ENCODE measurements around the gene DAG1.

The DAG1 gene

DNA sequence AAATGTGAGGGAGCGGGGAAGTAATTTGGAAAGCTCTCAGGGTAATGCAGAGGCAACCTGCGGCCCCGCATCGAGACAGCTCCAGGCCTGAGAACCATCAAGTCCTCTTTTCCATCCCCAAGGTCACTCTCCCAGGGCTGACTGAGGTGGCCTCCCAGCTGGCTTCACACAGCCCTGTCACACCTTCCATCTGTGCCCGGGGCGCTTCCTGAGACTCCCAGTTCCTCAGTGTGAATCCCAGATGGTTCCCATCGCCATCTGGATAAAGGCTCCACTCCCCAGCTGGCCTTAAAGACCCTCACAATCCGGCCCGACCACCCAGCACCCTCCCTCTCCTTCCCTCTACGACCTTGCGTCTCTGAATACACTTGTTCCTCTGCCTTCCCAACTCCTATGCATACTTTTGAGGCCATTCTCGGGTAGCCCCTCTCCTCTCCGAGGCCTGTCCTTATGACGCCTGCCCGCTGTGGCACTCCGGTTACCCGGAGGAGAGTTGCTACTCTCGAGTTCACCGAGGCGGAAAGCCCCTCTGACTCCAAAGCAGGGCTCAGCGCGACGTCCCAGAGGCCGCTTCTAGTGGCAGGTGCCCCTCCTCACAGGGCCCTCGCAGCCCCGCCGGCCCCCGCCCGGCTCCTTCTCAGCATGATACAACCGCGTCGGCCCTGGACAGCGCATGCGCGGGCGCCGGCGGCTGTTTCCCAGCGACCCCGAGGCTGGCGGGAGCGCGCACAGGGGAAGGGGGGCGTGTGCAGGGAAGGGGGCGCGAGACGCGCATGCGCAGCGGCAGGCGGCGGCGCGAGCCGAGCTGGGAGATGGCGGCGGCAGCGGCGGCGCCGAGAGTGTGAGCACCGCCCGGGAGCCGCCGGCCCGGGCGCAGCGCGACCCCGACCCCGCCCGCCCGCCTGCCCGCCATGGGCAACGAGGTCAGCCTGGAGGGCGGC, 83.9 kb downstream of the DAG1 start, which contains the start of gene BSN:
Gene BSN (plus strand): TSS at position 786 of the 941 bp plus-strand sequence. CDS start 126 bp downstream, at position 912.
- DNase-seq (ENCODE audit: insufficient read length, low spot score), result peak; percentile 95
- FAIRE-seq, result no peak
- TF ChIP-seq, protein P1, sequence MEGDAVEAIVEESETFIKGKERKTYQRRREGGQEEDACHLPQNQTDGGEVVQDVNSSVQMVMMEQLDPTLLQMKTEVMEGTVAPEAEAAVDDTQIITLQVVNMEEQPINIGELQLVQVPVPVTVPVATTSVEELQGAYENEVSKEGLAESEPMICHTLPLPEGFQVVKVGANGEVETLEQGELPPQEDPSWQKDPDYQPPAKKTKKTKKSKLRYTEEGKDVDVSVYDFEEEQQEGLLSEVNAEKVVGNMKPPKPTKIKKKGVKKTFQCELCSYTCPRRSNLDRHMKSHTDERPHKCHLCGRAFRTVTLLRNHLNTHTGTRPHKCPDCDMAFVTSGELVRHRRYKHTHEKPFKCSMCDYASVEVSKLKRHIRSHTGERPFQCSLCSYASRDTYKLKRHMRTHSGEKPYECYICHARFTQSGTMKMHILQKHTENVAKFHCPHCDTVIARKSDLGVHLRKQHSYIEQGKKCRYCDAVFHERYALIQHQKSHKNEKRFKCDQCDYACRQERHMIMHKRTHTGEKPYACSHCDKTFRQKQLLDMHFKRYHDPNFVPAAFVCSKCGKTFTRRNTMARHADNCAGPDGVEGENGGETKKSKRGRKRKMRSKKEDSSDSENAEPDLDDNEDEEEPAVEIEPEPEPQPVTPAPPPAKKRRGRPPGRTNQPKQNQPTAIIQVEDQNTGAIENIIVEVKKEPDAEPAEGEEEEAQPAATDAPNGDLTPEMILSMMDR (IDR thresholded peaks at IDR 0.05; ENCODE audit: insufficient read depth, missing control alignments), result no peak

DNA sequence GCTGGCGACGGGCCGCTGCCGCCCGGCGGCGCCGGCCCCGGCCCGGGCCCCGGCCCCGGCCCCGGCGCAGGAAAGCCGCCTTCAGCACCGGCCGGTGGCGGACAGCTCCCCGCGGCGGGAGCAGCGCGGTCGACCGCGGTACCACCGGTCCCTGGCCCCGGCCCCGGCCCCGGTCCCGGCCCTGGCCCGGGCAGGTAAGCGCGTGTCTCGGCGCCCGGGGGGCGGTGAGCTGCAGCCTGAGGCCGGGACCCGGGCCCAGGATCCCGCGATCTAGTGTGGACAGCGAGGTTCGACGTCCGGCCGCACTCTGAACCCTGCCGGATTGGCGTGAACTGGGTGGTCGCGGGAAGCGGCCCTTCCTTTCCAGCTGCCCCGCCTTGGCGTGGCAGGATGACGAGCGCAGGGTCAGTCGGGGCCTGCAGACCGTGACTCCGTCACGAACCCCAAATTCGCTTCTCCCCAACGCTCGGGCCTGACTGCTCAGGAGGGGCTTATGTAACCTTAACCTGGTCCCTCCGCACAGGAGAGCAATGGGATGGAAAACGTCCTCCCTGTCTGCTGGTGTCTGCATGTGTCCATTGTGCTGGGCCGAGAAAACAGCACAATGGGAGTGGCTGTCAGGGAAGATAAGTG, 84.7 kb downstream of the DAG1 start:
- TF ChIP-seq, protein P1 (IDR thresholded peaks at IDR 0.05; ENCODE audit: insufficient read depth, missing control alignments), result no peak
- DNase-seq (ENCODE audit: insufficient read length, low spot score) (no peak), FAIRE-seq (no peak)

DNA sequence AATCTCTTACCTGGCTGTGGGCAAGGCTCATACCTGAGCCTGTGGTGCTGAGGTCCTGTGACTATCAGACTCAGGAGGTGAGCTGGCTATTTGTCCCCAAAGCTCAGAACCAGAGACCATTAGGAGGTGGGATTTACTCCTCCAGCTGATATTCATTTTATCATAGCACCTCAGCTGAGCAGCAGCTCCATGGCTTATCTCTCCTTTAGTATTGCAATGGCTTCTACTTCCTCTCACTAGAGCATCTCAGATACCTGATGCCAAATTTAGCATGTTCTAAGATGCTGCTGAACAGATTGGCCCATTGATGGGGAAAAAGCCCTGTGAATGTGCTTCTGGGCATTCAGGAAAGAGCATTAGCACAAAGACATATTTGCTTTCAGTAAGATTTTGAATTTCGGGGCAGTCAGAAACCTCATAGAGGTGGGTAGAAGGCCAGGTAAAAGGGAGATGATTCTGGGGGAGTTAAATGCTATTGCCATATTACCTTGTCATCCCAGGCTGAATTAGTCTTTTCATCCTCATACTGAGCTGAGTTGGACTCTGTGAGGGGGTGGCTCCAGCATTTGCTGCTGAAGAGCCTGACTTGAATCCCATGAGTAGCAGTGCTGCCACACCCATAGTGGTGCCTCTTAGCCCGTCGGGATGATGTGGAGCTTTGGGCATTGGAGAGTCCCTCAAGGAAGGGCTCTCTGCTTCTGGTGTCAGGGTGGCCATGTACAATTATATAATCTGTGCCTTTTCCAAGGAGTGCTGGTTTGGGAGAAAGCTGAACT, 86.6 kb downstream of the DAG1 start:
- TF ChIP-seq, protein P1 (IDR thresholded peaks at IDR 0.05; ENCODE audit: insufficient read depth, missing control alignments), result no peak
- FAIRE-seq (no peak), DNase-seq (ENCODE audit: insufficient read length, low spot score) (no peak)

DNA sequence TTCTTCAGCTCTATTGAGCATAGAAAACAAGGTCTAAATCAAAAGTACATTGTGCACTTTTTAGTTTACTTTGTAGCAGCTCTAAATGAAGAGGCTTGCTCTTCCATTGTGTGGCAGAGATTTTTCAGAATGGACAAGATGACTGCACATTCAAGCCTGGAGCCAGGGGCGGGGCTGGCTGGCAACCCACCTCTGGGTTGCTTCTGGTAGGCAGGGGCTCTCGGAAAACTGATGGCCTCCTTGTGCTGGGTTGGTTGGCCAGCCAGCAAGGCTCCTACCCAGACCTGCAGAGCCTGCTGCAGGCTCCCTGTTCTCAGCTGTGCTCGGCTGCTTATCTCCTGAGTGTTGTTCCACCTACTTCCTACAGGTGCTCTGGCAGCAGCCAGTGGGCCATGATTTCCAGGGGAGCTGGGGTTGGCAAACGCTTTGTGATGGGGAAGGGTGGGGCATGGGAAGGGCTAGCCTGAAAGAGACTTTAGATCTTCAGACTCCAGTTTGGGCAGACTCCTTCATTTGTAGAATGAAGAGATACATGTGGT, 93.0 kb downstream of the DAG1 start:
- DNase-seq (ENCODE audit: insufficient read length, low spot score) (no peak), FAIRE-seq (no peak)
- TF ChIP-seq, protein P1 (IDR thresholded peaks at IDR 0.05; ENCODE audit: insufficient read depth, missing control alignments), result no peak

DNA sequence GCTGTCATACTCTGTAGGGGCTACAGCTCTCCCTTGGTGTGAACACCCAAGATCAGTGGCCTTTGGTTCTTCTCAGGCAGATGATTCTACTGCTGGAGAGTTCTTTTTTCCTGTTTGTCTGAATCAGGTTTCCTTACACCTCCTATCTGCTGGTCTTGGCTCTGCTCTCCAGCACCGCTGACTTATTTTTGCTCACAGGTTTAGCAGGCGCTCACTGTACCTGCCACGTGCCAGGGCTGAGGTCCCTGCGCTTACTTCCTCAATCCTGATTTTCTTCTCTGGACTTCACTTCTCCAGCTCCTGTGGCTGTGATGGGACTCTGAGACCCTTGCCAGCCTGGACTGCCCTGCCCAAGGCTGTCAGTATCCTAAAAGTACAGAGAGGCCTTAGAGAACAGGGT, 93.7 kb downstream of the DAG1 start:
- DNase-seq (ENCODE audit: insufficient read length, low spot score) (no peak), FAIRE-seq (no peak)
- TF ChIP-seq, protein P1 (IDR thresholded peaks at IDR 0.05; ENCODE audit: insufficient read depth, missing control alignments), result no peak

DNA sequence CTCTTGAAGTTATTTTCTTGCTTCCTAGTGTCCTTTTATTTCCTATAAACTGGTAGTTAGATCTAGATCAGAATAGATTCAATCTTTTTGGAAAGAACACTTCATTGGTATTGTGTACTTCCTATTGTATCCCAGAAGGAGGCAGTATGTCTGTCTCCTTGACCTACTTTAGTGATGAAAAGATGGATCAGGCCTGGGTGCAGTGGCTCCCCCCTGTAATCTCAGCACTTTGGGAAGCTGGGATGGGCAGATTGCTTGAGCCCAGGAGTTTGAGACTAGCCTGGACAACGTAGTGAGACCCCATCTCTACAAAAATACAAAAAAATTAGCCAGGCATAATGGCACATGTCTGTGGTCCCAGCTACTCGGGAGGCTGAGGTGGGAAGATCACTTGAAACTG, 96.2 kb downstream of the DAG1 start:
- no peak for DNase-seq (ENCODE audit: insufficient read length, low spot score)
- FAIRE-seq, result no peak
- TF ChIP-seq, protein P1 (IDR thresholded peaks at IDR 0.05; ENCODE audit: insufficient read depth, missing control alignments), result no peak
